ENCODE data around the gene TMOD1.

GRCh38 chr9:97601228-97601898 lies 99.9 kb downstream of the TMOD1 start:
- TF ChIP-seq CTCF (conservative IDR thresholded peaks at IDR 0.05 in 1 of 2, IDR thresholded peaks at IDR 0.05 in 1 of 2; ENCODE audit: low read depth in 1 of 2, low read length in 2 of 2) (no peak), EZH2 (IDR thresholded peaks at IDR 0.05; ENCODE audit: low read length, missing control alignments) (no peak)

All from fibroblast of lung (primary cell).